Posterior vena cava (tissue), 2 donors: ENCODE data around the gene CCDC154. TPM values are rescaled to one million over a fixed set of nuclear protein-coding genes. Genes with fewer than 3 reads are reported as not detected.
"Not testable (repeated sequence)": the region's sequence is repeated elsewhere in the genome, so short reads cannot be mapped to it uniquely, and the experiment has no call there.

ENCODE experiments used
- DNase-seq: peaks from one replicate; pipeline ENCODE4 v3.0.0-alpha.2; 2020; ENCODE audit warnings: low spot score
- intact Hi-C, 2 donors: fragments of 100-400 bp; cut with DNase I; formaldehyde crosslinking; loops; one replicate each; pipeline versions ENCODE4 v1.14.1 to v1.14.2; 2022 to 2023
- total RNA-seq, 2 donors: library from RNA; stranded (reverse); fragmentation: NEBNext Ultra II Directional; extraction: Animal tissue kit (Norgen Biotek cat#: 25700); gene quantifications; one replicate each; pipeline ENCODE4 v1.2.1, GENCODE V29; 2021
- donor health status: DM: yes; HTN: yes; CAD: no.
- donor health status: DM: yes; HTN: yes; CAD: no.

CCDC154 gene
- total RNA-seq, 2 donors from 2014 or later: 0.42 to 0.76 TPM

- intact Hi-C loops: no loop called here
- no peak for DNase-seq
Measured at GRCh38 chr16:1443403-1443973, 868 bp downstream of the CCDC154 start.

- intact Hi-C loops: no loop called here
- DNase-seq: no peak
Measured at GRCh38 chr16:1442697-1443096, 1.7 kb downstream of the CCDC154 start.

- intact Hi-C loops: no loop called here
- DNase-seq: no peak
Measured at GRCh38 chr16:1441391-1441829, 2.9 kb downstream of the CCDC154 start.

GRCh38 chr16:1439699-1440074 lies 4.7 kb downstream of the CCDC154 start:
- intact Hi-C loops, DNase-seq: not testable (repeated sequence)

- no peak for DNase-seq
- intact Hi-C loops: no loop called here
Measured at GRCh38 chr16:1439058-1439698, 5.2 kb downstream of the CCDC154 start.

- no peak for DNase-seq
- intact Hi-C loops: no loop called here
Measured at GRCh38 chr16:1438229-1439057, 5.9 kb downstream of the CCDC154 start.

- no peak for DNase-seq
- intact Hi-C loops: no loop called here
Measured at GRCh38 chr16:1437606-1438005, 6.8 kb downstream of the CCDC154 start.

- intact Hi-C loops: no loop called here
- DNase-seq: no peak
Measured at GRCh38 chr16:1436731-1437355, 7.5 kb downstream of the CCDC154 start.

GRCh38 chr16:1435921-1436697 lies 8.2 kb downstream of the CCDC154 start:
- DNase-seq: no peak
- intact Hi-C loops: no loop called here

- intact Hi-C loops: no loop called here
- DNase-seq: no peak
Measured at GRCh38 chr16:1434644-1435592, 9.4 kb downstream of the CCDC154 start.

- intact Hi-C loops: no loop called here
- DNase-seq: no peak
Measured at GRCh38 chr16:1433756-1434155, 10.6 kb downstream of the CCDC154 start.

- no peak for DNase-seq
- intact Hi-C loops: no loop called here
Measured at GRCh38 chr16:1433263-1433560, 11.1 kb downstream of the CCDC154 start.

- DNase-seq: no peak
- intact Hi-C loops: no loop called here
Measured at GRCh38 chr16:1432388-1433262, 11.7 kb downstream of the CCDC154 start.

- no peak for DNase-seq
- intact Hi-C loops: no loop called here
Measured at GRCh38 chr16:1431497-1432270, 12.7 kb downstream of the CCDC154 start.

- DNase-seq: no peak
- intact Hi-C loops: no loop called here
Measured at GRCh38 chr16:1430759-1431496, 13.4 kb downstream of the CCDC154 start, which contains the start of gene PERCC1. Gene PERCC1, plus strand, starts transcription at chr16:1431078. Its CDS starts 1,516 bp downstream, at chr16:1432594.

GRCh38 chr16:1430214-1430758 lies 14.1 kb downstream of the CCDC154 start:
- intact Hi-C loops: no loop called here
- DNase-seq: no peak
